GM12878 (cell line): ENCODE measurements around the gene RBM43. TPM values are rescaled to one million over a fixed set of nuclear protein-coding genes. Genes with fewer than 3 reads are reported as not detected.

Source experiments
- ATAC-seq: fragments of 200-7000 bp; cut with Tn5 transposase; 3 replicates; pipeline ENCODE4 v1.9.1; 2020; ENCODE audit warnings: mild to moderate bottlenecking, moderate library complexity
- BruUV-seq: library from RNA; stranded (reverse); fragments of 400-500 nt; replicated peaks from 2 replicates; lab custom pipeline; 2021; lab: Mats Ljungman, UMichigan
- CTCF ChIA-PET: fragments of 300-600 bp; sonication (Branson Sonifier 250); formaldehyde crosslinking; extraction: SDS; loops from one replicate; lab custom pipeline; 2021; ENCODE audit warnings: inconsistent platforms; lab: Yijun Ruan, JAX
- POLR2A ChIA-PET: fragments of 350-600 bp; formaldehyde crosslinking; extraction: SDS; loops from one replicate; lab custom pipeline; 2021; ENCODE audit warnings: inconsistent platforms; lab: Charles Lee
- RAD21 ChIA-PET: fragments of 300-600 bp; sonication (Branson Sonifier 250); formaldehyde crosslinking; loops from one replicate; lab custom pipeline; 2023; ENCODE audit warnings: antibody characterized with exemption; ENCODE audit not compliant: unreplicated experiment; lab: Charles Lee
- SMC1A ChIA-PET: fragments of 300-600 bp; sonication (Branson Sonifier 250); formaldehyde crosslinking; loops from one replicate; lab custom pipeline; 2023; ENCODE audit not compliant: unreplicated experiment, uncharacterized antibody; lab: Charles Lee
- DNase-seq: peaks from one replicate; pipeline ENCODE4 v3.0.0-alpha.2; 2011; ENCODE audit warnings: low read depth, low spot score
- FAIRE-seq: peaks from 3 replicates; lab custom pipeline; 2011; peaks lifted over from hg19 to GRCh38; lab: Jason Lieb, UNC
- H2AFZ ChIP-seq: 2 replicates; pipeline ENCODE4 v1.6.0; 2011; ENCODE audit warnings: low read depth, low read length, control low read depth; ENCODE audit not compliant: control insufficient read depth
- H3K27ac ChIP-seq: 2 replicates; pipeline ENCODE4 v1.5.1; 2011; ENCODE audit warnings: control low read depth; ENCODE audit not compliant: control insufficient read depth, insufficient read depth
- H3K27me3 ChIP-seq, 2 experiments: replicated peaks in 1 of 2; 2 replicates each; pipeline versions ENCODE4 v1.6.0 to v1.6.1; 2011; ENCODE audit warnings: low read length in 1 of 2; ENCODE audit not compliant: control insufficient read depth in 2 of 2, insufficient read depth in 2 of 2
- H3K36me3 ChIP-seq, 2 experiments: 2 replicates each; pipeline ENCODE4 v1.5.1; 2011; ENCODE audit warnings: low read length in 1 of 2; ENCODE audit not compliant: control insufficient read depth in 2 of 2, insufficient read depth in 2 of 2
- H3K4me1 ChIP-seq: 2 replicates; pipeline ENCODE4 v1.6.1; 2011; ENCODE audit warnings: mild to moderate bottlenecking, low read length, moderate library complexity, mixed read lengths; ENCODE audit not compliant: control insufficient read depth, insufficient read depth
- H3K4me2 ChIP-seq: 2 replicates; pipeline ENCODE4 v1.6.0; 2011; ENCODE audit warnings: control low read depth; ENCODE audit not compliant: control insufficient read depth, insufficient read depth
- H3K4me3 ChIP-seq: fragments of 200-600 bp; sonication (generic); 2 replicates; pipeline ENCODE4 v1.5.1; 2016
- H3K79me2 ChIP-seq: 2 replicates; pipeline ENCODE4 v1.6.0; 2011; ENCODE audit warnings: low read length; ENCODE audit not compliant: control insufficient read depth, insufficient read depth
- H3K9ac ChIP-seq: 2 replicates; pipeline ENCODE4 v1.8.0; 2011; ENCODE audit warnings: low read length, control low read depth, mixed read lengths; ENCODE audit not compliant: control insufficient read depth, insufficient read depth
- H3K9me3 ChIP-seq: replicated peaks from 3 replicates; pipeline ENCODE4 v1.5.1; 2011; ENCODE audit warnings: mild to moderate bottlenecking, low read length; ENCODE audit not compliant: control insufficient read depth, insufficient read depth
- H4K20me1 ChIP-seq: 2 replicates; pipeline ENCODE4 v1.6.0; 2011; ENCODE audit not compliant: control insufficient read depth, insufficient read depth
- HDGF ChIP-seq: fragments of 450-650 bp; IDR thresholded peaks from 2 replicates; pipeline ENCODE4 v1.6.1; 2016; ENCODE audit warnings: antibody characterized with exemption
- RFX5 ChIP-seq: IDR thresholded peaks from 2 replicates; pipeline ENCODE4 v1.6.1; 2011; ENCODE audit warnings: low read depth, low read length, improper control_type of control experiment
- WGBS: methylation state at CpG from one replicate; pipeline ENCODE4 v1.1.6; 2016; ENCODE audit warnings: low lambda C conversion rate; ENCODE audit not compliant: insufficient replicate concordance, insufficient coverage; ENCODE audit errors: missing lambda C conversion rate; 5-methylcytosine and 5-hydroxymethylcytosine counted together
- in situ Hi-C: fragments of 300-500 bp; cut with MboI; formaldehyde crosslinking; loops from 9 replicates; pipeline ENCODE4 v1.14.3; 2018; ENCODE audit warnings: mixed read lengths
- intact Hi-C: fragments of 100-400 bp; cut with micrococcal nuclease; formaldehyde crosslinking; loops from one replicate; pipeline ENCODE4 v1.14.2; 2022; ENCODE audit not compliant: unreplicated experiment
- polyA plus RNA-seq, 11 experiments: library from polyadenylated mRNA; depleted of rRNA in 4 of 11; unstranded in 6 of 11; stranded (reverse) in 5 of 11; fragments of >200 nt; fragmentation: Nextera tagmentation in 4 of 11; fragmentation: Illumina TruSeq in 1 of 11; extraction: Ambion mirVana in 4 of 11; extraction: Trizol in 1 of 11; gene quantifications; 1 replicate in 1 of 11; 2 replicates in 10 of 11; pipeline versions ENCODE4 v1.2.1 to v1.2.3, GENCODE V29; 2011 to 2016; ENCODE audit warnings: inconsistent platforms in 2 of 11, missing spikeins in 2 of 11, low read depth in 1 of 11
- total RNA-seq, 4 experiments: library from RNA; depleted of rRNA in 3 of 4; stranded (reverse); fragments of >200 nt in 3 of 4; fragmentation: Illumina TruSeq in 1 of 4; extraction: Trizol in 1 of 4; gene quantifications; 2 replicates each; pipeline versions ENCODE4 v1.2.1 to v1.2.3, GENCODE V29; 2013 to 2021
- TF ChIP-seq, protein P1 (sequence below): fragments of 450-650 bp; IDR thresholded peaks from 2 replicates; pipeline ENCODE4 v1.6.1; 2016; ENCODE audit warnings: mild to moderate bottlenecking, moderate library complexity, borderline replicate concordance
- TF ChIP-seq, protein P2 (sequence below): fragments of 450-650 bp; IDR thresholded peaks from 2 replicates; pipeline ENCODE4 v1.6.1; 2016; ENCODE audit warnings: mild to moderate bottlenecking
- TF ChIP-seq, protein P3 (sequence below): fragments of 450-650 bp; IDR thresholded peaks from 2 replicates; pipeline ENCODE4 v1.6.1; 2017; ENCODE audit warnings: mild to moderate bottlenecking
- TF ChIP-seq, protein P4 (sequence below): fragments of 450-650 bp; IDR thresholded peaks from 2 replicates; pipeline ENCODE4 v1.6.1; 2017; ENCODE audit warnings: mild to moderate bottlenecking, low read depth, inconsistent platforms; ENCODE audit not compliant: poor library complexity, severe bottlenecking

The RBM43 gene
- total and polyA plus RNA-seq, 10 of the 15 experiments (the other 5 are each of a cell fraction or from before 2014, with no cell fraction given), result 0.86 to 5.3 (median 2.6) TPM

DNA sequence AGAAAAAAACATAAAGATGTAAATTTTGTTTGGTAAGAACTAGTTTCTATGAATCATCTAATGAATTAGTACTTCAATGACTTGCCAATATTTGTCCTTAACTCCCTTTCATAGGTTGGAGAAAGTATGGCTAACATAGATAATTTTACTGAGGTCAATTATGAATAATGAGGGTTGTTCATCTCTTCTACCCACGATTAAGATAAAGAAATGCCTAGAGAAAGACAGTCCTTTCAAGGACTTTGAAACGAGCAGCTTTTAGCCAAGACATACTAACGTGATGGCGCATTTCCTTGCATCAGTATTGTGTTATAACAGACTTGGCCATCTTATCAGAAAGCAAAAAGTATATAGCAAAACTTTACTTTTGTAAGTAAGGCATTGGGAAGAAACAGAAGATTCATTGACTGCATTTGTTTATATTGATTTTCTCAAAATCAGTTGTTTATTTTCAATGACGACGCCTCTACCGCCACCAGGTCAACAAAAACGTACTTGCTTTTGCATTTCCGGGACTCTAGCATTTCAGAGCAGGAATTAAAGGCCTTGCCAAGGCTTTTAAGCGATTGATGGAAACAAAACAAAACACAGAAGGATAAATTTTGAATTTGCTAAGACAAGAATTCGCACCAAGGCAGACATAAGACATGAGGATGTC lies 961 bp downstream of the RBM43 start:
- in situ Hi-C loops (no loop called here), intact Hi-C loops (loop anchor here (1.0 kb wide), 1 partner anchor 29 kb away; the partner anchor contains the start of gene NMI)
- TSS peak; percentile 72 for BruUV-seq
- ChIA-PET POLR2A (interaction anchor here (1.6 to 2.0 kb wide), 2 partner anchors 10 to 29 kb away, joined by 3 to 8 read pairs; partner anchors contain the start of gene NMI), SMC1A (interaction anchor here (0.9 to 1.0 kb wide), 2 partner anchors 40 to 176 kb away, joined by 4 read pairs; no protein-coding TSS in a partner anchor), CTCF (interaction anchor here (1.3 to 2.0 kb wide), 2 partner anchors 14 to 22 kb away, joined by 3 to 6 read pairs; no protein-coding TSS in a partner anchor), RAD21 (interaction anchor here (0.5 to 2.0 kb wide), 3 partner anchors 22 to 192 kb away, joined by 3 to 15 read pairs (median 5); partner anchors contain the start of gene NMI)
- H3K79me2 ChIP-seq, result no peaks in the 10 kb centered on the region
- peak overlapping the region; percentile 84 for H3K4me3 ChIP-seq
- peak overlapping the region; percentile 83 for H3K9ac ChIP-seq
- FAIRE-seq (peak; percentile 65), ATAC-seq (no peak), DNase-seq (peak; percentile 3)
- no peaks in the 10 kb centered on the region for H3K27me3 ChIP-seq
- H3K27ac ChIP-seq, result peak overlapping the region; percentile 86
- H3K4me2 ChIP-seq, result peak overlapping the region; percentile 80
- no peaks in the 10 kb centered on the region for H4K20me1 ChIP-seq
- no peaks in the 10 kb centered on the region for H3K36me3 ChIP-seq
- TF ChIP-seq, protein P1, sequence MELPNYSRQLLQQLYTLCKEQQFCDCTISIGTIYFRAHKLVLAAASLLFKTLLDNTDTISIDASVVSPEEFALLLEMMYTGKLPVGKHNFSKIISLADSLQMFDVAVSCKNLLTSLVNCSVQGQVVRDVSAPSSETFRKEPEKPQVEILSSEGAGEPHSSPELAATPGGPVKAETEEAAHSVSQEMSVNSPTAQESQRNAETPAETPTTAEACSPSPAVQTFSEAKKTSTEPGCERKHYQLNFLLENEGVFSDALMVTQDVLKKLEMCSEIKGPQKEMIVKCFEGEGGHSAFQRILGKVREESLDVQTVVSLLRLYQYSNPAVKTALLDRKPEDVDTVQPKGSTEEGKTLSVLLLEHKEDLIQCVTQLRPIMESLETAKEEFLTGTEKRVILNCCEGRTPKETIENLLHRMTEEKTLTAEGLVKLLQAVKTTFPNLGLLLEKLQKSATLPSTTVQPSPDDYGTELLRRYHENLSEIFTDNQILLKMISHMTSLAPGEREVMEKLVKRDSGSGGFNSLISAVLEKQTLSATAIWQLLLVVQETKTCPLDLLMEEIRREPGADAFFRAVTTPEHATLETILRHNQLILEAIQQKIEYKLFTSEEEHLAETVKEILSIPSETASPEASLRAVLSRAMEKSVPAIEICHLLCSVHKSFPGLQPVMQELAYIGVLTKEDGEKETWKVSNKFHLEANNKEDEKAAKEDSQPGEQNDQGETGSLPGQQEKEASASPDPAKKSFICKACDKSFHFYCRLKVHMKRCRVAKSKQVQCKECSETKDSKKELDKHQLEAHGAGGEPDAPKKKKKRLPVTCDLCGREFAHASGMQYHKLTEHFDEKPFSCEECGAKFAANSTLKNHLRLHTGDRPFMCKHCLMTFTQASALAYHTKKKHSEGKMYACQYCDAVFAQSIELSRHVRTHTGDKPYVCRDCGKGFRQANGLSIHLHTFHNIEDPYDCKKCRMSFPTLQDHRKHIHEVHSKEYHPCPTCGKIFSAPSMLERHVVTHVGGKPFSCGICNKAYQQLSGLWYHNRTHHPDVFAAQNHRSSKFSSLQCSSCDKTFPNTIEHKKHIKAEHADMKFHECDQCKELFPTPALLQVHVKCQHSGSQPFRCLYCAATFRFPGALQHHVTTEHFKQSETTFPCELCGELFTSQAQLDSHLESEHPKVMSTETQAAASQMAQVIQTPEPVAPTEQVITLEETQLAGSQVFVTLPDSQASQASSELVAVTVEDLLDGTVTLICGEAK, result peak; percentile 60; the same call in 1 of the 2 replicates
- no peak for TF ChIP-seq RFX5
- TF ChIP-seq, protein P2, sequence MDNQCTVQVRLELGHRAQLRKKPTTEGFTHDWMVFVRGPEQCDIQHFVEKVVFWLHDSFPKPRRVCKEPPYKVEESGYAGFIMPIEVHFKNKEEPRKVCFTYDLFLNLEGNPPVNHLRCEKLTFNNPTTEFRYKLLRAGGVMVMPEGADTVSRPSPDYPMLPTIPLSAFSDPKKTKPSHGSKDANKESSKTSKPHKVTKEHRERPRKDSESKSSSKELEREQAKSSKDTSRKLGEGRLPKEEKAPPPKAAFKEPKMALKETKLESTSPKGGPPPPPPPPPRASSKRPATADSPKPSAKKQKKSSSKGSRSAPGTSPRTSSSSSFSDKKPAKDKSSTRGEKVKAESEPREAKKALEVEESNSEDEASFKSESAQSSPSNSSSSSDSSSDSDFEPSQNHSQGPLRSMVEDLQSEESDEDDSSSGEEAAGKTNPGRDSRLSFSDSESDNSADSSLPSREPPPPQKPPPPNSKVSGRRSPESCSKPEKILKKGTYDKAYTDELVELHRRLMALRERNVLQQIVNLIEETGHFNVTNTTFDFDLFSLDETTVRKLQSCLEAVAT, result peak; percentile 97
- TF ChIP-seq, protein P3, sequence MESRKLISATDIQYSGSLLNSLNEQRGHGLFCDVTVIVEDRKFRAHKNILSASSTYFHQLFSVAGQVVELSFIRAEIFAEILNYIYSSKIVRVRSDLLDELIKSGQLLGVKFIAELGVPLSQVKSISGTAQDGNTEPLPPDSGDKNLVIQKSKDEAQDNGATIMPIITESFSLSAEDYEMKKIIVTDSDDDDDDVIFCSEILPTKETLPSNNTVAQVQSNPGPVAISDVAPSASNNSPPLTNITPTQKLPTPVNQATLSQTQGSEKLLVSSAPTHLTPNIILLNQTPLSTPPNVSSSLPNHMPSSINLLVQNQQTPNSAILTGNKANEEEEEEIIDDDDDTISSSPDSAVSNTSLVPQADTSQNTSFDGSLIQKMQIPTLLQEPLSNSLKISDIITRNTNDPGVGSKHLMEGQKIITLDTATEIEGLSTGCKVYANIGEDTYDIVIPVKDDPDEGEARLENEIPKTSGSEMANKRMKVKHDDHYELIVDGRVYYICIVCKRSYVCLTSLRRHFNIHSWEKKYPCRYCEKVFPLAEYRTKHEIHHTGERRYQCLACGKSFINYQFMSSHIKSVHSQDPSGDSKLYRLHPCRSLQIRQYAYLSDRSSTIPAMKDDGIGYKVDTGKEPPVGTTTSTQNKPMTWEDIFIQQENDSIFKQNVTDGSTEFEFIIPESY, result 0 out of 2 replicates have a peak, but pooled peaks have one; percentile 61
- TF ChIP-seq, protein P4, sequence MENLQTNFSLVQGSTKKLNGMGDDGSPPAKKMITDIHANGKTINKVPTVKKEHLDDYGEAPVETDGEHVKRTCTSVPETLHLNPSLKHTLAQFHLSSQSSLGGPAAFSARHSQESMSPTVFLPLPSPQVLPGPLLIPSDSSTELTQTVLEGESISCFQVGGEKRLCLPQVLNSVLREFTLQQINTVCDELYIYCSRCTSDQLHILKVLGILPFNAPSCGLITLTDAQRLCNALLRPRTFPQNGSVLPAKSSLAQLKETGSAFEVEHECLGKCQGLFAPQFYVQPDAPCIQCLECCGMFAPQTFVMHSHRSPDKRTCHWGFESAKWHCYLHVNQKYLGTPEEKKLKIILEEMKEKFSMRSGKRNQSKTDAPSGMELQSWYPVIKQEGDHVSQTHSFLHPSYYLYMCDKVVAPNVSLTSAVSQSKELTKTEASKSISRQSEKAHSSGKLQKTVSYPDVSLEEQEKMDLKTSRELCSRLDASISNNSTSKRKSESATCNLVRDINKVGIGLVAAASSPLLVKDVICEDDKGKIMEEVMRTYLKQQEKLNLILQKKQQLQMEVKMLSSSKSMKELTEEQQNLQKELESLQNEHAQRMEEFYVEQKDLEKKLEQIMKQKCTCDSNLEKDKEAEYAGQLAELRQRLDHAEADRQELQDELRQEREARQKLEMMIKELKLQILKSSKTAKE, result no peak
- TF ChIP-seq HDGF, result no peak
- H3K9me3 ChIP-seq, result no peaks in the 10 kb centered on the region
- 11% methylated on average over 11 of the region's 11 CpGs for WGBS
- H3K4me1 ChIP-seq, result no peaks in the 10 kb centered on the region
- peak overlapping the region; percentile 96 for H2AFZ ChIP-seq
